Muscle of leg (tissue), 11 donors: ENCODE measurements around the gene CARD19. TPM values are rescaled to one million over a fixed set of nuclear protein-coding genes. Genes with fewer than 3 reads are reported as not detected.

Experiments used
- DNase-seq: peaks from one replicate; pipeline ENCODE4 v3.0.0; 2013
- H3K27ac ChIP-seq: one replicate; pipeline ENCODE4 v1.5.1; 2013; ENCODE audit warnings: mild to moderate bottlenecking, low read length, control low read depth
- H3K27me3 ChIP-seq: one replicate; pipeline ENCODE4 v1.6.1; 2013; ENCODE audit warnings: low read length; ENCODE audit not compliant: control insufficient read depth, insufficient read depth
- H3K36me3 ChIP-seq: one replicate; pipeline ENCODE4 v1.6.1; 2013; ENCODE audit warnings: low read length; ENCODE audit not compliant: control insufficient read depth, insufficient read depth
- H3K4me1 ChIP-seq: one replicate; pipeline ENCODE4 v1.6.1; 2013; ENCODE audit warnings: low read length; ENCODE audit not compliant: control insufficient read depth, insufficient read depth
- H3K4me3 ChIP-seq: one replicate; pipeline ENCODE4 v1.5.1; 2013; ENCODE audit warnings: low read length, control low read depth
- H3K9me3 ChIP-seq: replicated peaks from 2 replicates; pipeline ENCODE4 v1.6.1; 2013; ENCODE audit warnings: low read depth, low read length; ENCODE audit not compliant: control insufficient read depth
- WGBS: methylation state at CpG from one replicate; pipeline ENCODE4 v1.1.5; 2013; ENCODE audit warnings: missing lambda C conversion rate; ENCODE audit not compliant: insufficient coverage; 5-methylcytosine and 5-hydroxymethylcytosine counted together
- polyA plus RNA-seq, 8 donors: library from polyadenylated mRNA; unstranded; fragments of 120-200 nt; gene quantifications; one replicate each; pipeline versions ENCODE4 v1.2.1 to v1.2.3, GENCODE V29; 2013; ENCODE audit warnings: inconsistent platforms in 1 of 8, low replicate concordance in 1 of 8; ENCODE audit not compliant: insufficient read length in 8 of 8, insufficient read depth in 1 of 8
- total RNA-seq: library from RNA; stranded (reverse); fragments of 120-200 nt; gene quantifications from one replicate; pipeline ENCODE4 v1.2.4, GENCODE V29; 2013

Gene CARD19
- total and polyA plus RNA-seq, 9 donors, result 32.9 to 51.4 (median 36.3) TPM

DNA sequence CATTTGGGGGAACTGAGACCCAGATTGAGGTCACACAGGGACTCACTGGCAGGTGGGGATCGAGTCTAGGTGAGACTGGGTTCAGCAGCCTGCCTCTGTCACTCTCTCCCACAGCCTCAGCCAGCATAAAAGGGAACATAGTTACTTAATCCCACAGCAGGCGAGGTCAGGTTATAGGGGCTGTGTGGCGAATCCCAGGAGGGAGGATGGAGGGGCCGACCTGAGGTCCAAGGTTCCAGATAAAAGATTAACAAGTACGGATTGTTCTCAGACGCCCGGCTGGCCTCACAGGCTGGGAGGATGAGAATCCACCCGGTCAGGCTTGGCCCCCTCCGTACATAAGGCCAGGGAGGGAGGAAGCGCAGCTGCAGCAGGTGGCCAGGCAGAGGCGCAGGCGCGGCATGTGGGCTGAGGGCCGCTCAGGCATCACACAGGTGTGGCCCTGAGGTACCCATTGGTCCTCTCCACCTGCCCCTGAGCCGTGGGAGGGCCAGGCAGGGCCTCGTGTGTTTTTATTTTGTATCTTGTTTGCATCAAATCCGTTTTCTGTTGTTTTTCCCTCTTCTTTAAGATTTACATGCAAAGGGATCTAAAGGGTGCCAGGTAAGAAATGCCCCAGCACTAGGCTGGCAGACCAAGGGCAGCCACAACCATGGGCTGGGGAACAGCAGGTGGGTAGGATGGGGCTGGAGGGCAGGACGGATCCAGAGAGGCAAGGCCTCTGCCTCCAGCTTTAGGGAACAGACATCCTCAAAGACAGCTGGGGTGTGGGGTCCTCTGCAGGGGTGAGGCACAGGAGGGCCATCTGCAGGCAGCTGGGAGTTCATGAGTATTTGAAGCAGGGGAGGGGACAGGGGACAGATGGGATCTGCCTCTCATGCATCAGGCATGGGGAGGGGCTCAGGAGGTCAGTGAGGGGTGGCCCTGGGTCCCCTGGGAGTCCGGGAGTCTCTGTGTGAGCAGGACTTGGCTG, 33.9 kb upstream of the CARD19 start:
- Histone ChIP-seq H3K27ac (no peak overlapping the region), H3K36me3 (no peaks in the 10 kb centered on the region), H3K4me1 (peaks cover 45% of the 10 kb centered on the region), H3K4me3 (no peak overlapping the region), H3K9me3 (no peaks in the 10 kb centered on the region), H3K27me3 (peaks cover 6% of the 10 kb centered on the region)
- 38% methylated on average over 14 of the region's 19 CpGs for WGBS
- DNase-seq, result no peak

DNA sequence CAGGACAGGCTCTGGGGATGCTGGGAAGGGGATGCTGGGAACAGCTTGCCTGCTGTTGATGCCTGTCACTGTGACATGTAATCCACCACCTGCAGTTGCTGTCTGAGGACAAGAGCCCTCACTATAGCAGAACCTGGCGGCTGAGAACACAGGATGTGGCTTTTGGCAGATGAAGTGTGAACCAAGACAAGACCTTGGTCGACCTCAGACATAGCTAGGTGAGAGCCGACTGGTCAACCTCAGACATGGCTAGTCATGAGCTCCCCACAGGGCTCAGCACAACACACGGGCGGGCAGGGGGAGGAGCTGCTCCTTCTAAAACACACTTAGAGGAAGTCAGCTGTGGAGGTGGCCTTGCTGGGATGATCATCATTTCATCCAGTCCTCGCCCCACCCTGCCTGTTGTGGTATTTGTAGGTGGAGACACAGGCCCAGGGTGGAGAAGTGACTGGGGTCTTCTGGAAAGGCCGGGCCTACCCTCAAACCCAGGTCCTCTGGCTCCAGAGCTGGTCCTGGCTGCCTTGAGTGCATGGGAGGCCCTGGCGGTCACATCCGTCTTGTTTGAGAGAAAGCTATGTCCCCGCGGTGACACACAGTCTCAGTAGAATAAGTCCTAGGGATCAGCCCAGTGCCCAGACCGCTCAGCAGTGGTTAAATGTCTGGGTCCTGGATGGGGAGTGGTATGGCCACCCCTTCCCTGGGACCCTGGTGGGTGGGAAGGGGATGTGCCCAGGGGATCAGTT, 31.5 kb upstream of the CARD19 start:
- WGBS, result 66% methylated on average over 7 of the region's 12 CpGs
- Histone ChIP-seq H3K9me3 (no peaks in the 10 kb centered on the region), H3K4me1 (peaks cover 36% of the 10 kb centered on the region), H3K27me3 (no peaks in the 10 kb centered on the region), H3K4me3 (no peak overlapping the region), H3K27ac (no peak overlapping the region), H3K36me3 (no peaks in the 10 kb centered on the region)
- peak; percentile 37 for DNase-seq

DNA sequence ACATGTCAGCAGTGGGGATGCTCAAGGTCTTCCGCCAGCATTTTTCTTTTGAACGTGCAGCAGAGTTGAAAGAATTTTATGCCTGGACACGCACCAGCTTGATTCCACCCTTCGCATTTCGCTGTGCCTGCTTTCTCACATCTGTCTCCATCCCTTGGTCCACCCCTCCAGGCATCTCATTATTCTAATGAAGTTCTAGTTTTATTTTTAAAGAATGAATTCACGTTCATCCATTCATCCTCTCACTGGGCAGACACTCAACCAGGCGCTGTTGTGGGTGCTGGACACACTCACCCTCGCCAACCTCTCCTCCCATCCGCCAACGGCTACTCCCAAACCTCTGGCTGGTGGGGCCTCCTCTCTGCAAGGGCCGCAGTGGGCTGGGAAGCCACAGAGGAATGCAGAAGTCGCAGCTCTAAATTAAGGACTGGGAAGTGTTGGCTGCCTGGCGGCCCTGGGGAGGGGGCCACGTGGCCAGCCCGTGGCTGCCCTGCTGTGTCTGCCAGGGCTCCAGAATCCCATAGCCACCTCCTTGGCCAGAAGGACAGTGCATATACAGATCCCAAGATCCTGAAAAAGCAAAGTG, 30.8 kb upstream of the CARD19 start:
- peak; percentile 37 for DNase-seq
- H3K9me3 ChIP-seq, result no peaks in the 10 kb centered on the region
- no peak overlapping the region for H3K4me3 ChIP-seq
- 41% methylated on average over 7 of the region's 15 CpGs for WGBS
- no peaks in the 10 kb centered on the region for H3K36me3 ChIP-seq
- H3K27ac ChIP-seq, result no peak overlapping the region
- peaks cover 30% of the 10 kb centered on the region for H3K4me1 ChIP-seq
- no peaks in the 10 kb centered on the region for H3K27me3 ChIP-seq

DNA sequence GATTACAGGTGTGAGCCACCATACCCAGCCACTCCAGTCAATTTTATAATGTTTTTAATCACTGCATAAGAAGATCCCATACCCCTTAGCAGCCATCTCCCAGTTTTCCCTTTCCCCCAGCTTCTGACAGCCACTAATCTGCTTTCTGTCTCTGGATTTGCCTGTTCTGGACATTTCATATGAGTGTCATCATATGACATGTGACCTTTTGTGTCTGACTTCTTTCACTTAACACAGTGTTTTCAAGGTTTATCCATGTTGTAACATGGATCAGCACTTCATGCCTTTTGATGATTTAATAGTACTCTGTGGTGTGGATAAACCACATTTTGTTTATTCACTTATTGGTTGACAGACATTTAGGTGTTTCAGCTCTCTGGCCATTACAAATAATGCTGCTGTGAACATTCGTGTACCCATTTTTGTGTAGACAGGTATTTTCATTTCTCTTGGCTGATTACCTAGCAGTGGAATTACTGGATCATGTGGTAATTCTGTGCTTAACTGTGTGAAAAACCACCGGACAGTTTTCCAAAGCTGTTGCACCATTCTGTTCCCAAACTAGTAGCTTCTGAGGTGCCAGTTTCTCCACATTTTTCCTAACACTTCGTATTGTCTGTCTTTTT, 28.9 kb upstream of the CARD19 start:
- H3K4me3 ChIP-seq, result no peak overlapping the region
- H3K36me3 ChIP-seq, result no peaks in the 10 kb centered on the region
- H3K27ac ChIP-seq, result no peak overlapping the region
- no peaks in the 10 kb centered on the region for H3K9me3 ChIP-seq
- no peak for DNase-seq
- H3K27me3 ChIP-seq, result no peaks in the 10 kb centered on the region
- WGBS, result 71% methylated on average over 3 of the region's 3 CpGs
- H3K4me1 ChIP-seq, result peaks cover 20% of the 10 kb centered on the region

DNA sequence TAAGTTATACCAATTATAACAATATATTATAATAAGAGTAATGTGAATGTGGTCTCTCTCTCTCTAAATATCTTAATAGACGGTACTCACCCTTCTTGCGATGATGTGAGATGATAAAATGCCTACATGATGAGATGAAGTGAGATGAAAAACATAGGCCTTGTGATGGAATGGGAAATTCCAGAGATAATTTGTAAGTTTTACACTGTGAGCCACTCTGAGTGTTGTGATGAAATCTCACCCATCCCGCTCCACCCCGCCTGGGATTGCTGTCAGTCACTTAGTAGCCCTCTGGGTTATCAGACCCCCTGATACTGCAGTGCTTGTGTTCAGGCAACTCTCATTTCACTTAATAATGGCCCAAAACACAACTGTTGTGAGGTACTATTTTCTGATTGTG, 27.1 kb upstream of the CARD19 start:
- DNase-seq, result no peak
- no peak overlapping the region for H3K4me3 ChIP-seq
- no CpG with 5 or more reads among the region's 4 CpGs for WGBS
- no peak overlapping the region for H3K27ac ChIP-seq
- no peaks in the 10 kb centered on the region for H3K9me3 ChIP-seq
- no peaks in the 10 kb centered on the region for H3K36me3 ChIP-seq
- H3K4me1 ChIP-seq, result peaks cover 23% of the 10 kb centered on the region
- no peaks in the 10 kb centered on the region for H3K27me3 ChIP-seq

DNA sequence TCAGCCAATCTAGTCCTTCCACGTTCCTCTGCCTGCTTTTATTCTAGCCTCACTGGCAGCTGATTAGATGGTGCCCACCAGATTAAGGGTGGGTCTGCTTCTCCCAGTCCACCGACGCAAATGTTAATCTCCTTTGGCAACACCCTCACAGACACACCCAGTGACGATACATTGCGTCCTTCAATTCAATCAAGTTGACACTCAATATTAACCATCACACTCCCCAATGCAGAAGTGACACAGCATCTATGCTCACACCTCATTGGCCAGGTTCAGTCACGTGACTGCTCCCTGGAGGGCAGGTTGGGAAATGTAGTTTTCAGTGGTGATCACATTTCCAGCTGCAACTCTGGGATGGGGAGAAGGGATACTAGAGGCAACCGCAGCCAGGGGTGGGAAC, 24.6 kb upstream of the CARD19 start:
- WGBS, result 70% methylated on average over 5 of the region's 7 CpGs
- Histone ChIP-seq H3K27ac (no peak overlapping the region), H3K4me3 (no peak overlapping the region), H3K27me3 (no peaks in the 10 kb centered on the region), H3K9me3 (no peaks in the 10 kb centered on the region), H3K36me3 (no peaks in the 10 kb centered on the region), H3K4me1 (peaks cover 15% of the 10 kb centered on the region)
- no peak for DNase-seq

DNA sequence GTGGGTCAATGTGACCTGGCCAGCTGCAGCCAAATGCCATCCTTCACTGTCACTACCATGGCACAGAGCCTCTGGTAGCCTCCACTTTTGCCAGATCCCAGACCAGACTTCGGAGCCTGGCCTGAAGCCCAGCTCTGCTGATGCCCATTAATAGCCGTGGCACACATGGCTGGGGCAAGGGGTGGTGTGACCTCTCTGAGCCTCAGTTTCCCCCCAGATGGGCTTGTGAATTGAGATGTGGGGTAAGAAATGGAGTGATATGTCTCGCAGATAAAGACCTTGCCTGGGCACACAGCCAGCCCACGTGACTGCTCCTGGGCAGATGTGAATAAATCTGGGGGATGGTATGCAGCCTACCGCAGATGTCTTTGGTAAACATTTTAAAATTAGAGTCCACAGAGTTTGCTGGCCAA, 23.6 kb upstream of the CARD19 start:
- peaks cover 15% of the 10 kb centered on the region for H3K4me1 ChIP-seq
- no peaks in the 10 kb centered on the region for H3K9me3 ChIP-seq
- H3K27ac ChIP-seq, result no peak overlapping the region
- H3K27me3 ChIP-seq, result no peaks in the 10 kb centered on the region
- DNase-seq, result peak; percentile 62
- WGBS, result 20% methylated on average over 4 of the region's 5 CpGs
- H3K4me3 ChIP-seq, result no peak overlapping the region
- no peaks in the 10 kb centered on the region for H3K36me3 ChIP-seq

DNA sequence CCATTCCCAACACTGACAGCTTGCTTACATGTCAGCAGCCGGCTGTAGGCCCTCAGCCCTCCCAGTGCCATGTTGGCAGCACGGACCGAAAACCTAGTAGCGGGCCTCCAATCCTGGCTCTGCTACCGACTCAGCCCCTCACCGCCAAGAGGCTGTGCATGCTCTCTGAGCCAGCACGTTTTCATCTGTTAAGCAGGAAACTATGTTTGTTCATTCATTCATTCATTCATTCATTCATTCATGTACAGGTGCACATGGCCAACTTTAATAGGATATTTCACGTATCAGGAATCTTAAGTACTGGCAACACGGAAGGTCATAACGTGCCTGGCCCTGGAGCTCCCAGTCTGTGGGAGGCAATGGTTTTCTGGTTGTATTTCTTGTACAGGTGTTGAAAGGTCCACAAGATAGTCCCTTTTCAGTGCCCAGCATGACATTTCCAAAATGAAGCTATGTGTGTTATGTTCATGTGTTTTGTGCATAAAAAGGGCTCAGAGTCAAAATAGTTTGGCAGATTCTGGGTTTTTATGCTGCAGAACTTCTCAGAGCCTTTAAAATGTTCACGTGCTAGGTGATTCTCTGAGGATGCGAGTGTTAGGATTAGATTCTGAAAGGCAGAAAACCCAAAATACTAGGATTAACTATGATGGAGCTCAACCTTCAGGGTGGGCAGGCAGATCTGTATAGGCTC, 19.8 kb upstream of the CARD19 start:
- no peaks in the 10 kb centered on the region for H3K27me3 ChIP-seq
- no peak overlapping the region for H3K27ac ChIP-seq
- H3K9me3 ChIP-seq, result no peaks in the 10 kb centered on the region
- no peak overlapping the region for H3K4me3 ChIP-seq
- H3K4me1 ChIP-seq, result peaks cover 15% of the 10 kb centered on the region
- no peak for DNase-seq
- no peaks in the 10 kb centered on the region for H3K36me3 ChIP-seq
- 84% methylated on average over 8 of the region's 12 CpGs for WGBS

DNA sequence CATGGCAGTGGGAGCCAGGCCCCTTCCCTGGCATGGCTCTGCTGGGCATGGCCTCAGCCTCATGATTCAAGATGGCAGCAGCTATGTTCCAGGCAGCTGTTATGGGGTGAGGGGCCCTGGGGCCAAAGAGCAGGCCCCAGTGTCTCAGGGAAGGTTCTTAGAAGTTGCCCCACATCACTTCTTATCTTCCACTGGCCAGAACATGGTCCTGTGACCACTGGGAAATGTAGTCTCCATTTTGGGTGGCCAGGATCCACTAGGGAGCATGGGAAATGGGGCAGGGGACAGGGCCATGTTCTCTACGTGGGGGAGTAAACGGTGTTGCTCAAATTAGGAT, 19.3 kb upstream of the CARD19 start:
- Histone ChIP-seq H3K4me1 (peaks cover 12% of the 10 kb centered on the region), H3K9me3 (no peaks in the 10 kb centered on the region), H3K27me3 (no peaks in the 10 kb centered on the region), H3K4me3 (no peak overlapping the region), H3K36me3 (no peaks in the 10 kb centered on the region), H3K27ac (no peak overlapping the region)
- WGBS, result 100% methylated on average over 2 of the region's 2 CpGs
- DNase-seq, result no peak
